Lung microvascular endothelial cell (primary cell): Measurements from ENCODE around the gene PRLH. TPM values are rescaled to one million over a fixed set of nuclear protein-coding genes. Genes with fewer than 3 reads are reported as not detected.

ENCODE experiments used
- DNase-seq, 2 donors: peaks; one replicate each; pipeline versions ENCODE4 v3.0.0 to v3.0.0-alpha.2; 2010; ENCODE audit warnings: low read depth in 2 of 2
- total RNA-seq: library from RNA; depleted of rRNA; stranded (reverse); fragments of >200 nt; gene quantifications from 2 replicates; pipeline ENCODE4 v1.2.1, GENCODE V29; 2014

Gene PRLH
- not detected in 2 replicates for total RNA-seq

- no peak for DNase-seq
Measured at GRCh38 chr2:237566401-237567235, at the start of gene PRLH. Gene PRLH (plus strand): TSS chr2:237566574. CDS start chr2:237566574, 0 bp downstream.

- DNase-seq = no peak
Measured at GRCh38 chr2:237517163-237517562, 49.2 kb upstream of the PRLH start.

GRCh38 chr2:237517990-237518389 lies 48.4 kb upstream of the PRLH start:
- no peak for DNase-seq

- no peak for DNase-seq
Measured at GRCh38 chr2:237519506-237520245, 46.7 kb upstream of the PRLH start.

GRCh38 chr2:237520290-237520689 lies 46.1 kb upstream of the PRLH start:
- no peak for DNase-seq

GRCh38 chr2:237524631-237525030 lies 41.7 kb upstream of the PRLH start:
- DNase-seq = no peak

GRCh38 chr2:237525559-237526157 lies 40.7 kb upstream of the PRLH start:
- DNase-seq = no peak

- no peak for DNase-seq
Measured at GRCh38 chr2:237527233-237527632, 39.1 kb upstream of the PRLH start.

GRCh38 chr2:237527766-237528165 lies 38.6 kb upstream of the PRLH start:
- DNase-seq = no peak

GRCh38 chr2:237529452-237530402 lies 36.6 kb upstream of the PRLH start:
- no peak for DNase-seq

- no peak for DNase-seq
Measured at GRCh38 chr2:237530472-237531433, 35.6 kb upstream of the PRLH start.

GRCh38 chr2:237532160-237532559 lies 34.2 kb upstream of the PRLH start:
- DNase-seq = peak in 1 of 2 donors; percentile 33

- no peak for DNase-seq
Measured at GRCh38 chr2:237533668-237534161, 32.7 kb upstream of the PRLH start.

GRCh38 chr2:237534380-237534779 lies 32.0 kb upstream of the PRLH start:
- DNase-seq = no peak

- DNase-seq = no peak
Measured at GRCh38 chr2:237535385-237536082, 30.8 kb upstream of the PRLH start.

- no peak for DNase-seq
Measured at GRCh38 chr2:237536083-237536415, 30.3 kb upstream of the PRLH start.

GRCh38 chr2:237536617-237537016 lies 29.8 kb upstream of the PRLH start:
- no peak for DNase-seq

- DNase-seq = no peak
Measured at GRCh38 chr2:237538001-237538720, 28.2 kb upstream of the PRLH start.

- DNase-seq = no peak
Measured at GRCh38 chr2:237538901-237539300, 27.5 kb upstream of the PRLH start.
